Psoas muscle (tissue), 8 donors: Measurements from ENCODE around the gene METRN. TPM values are rescaled to one million over a fixed set of nuclear protein-coding genes. Genes with fewer than 3 reads are reported as not detected.

Experiments used
- ATAC-seq, 4 donors: fragments of 200-7000 bp; cut with Tn5 transposase; one replicate each; pipeline ENCODE4 v1.9.1; 2020; ENCODE audit warnings: moderate library complexity in 3 of 4, mild to moderate bottlenecking in 2 of 4
- DNase-seq, 2 donors: peaks; one replicate each; pipeline ENCODE4 v3.0.0-alpha.2; 2020
- H3K27ac ChIP-seq: fragments of 200-600 bp; one replicate; pipeline ENCODE4 v1.8.0; 2022
- H3K27me3 ChIP-seq, 3 donors: fragments of 200-600 bp in 1 of 3; one replicate each; pipeline versions ENCODE4 v1.6.1 to v1.8.0; 2013 to 2022; ENCODE audit warnings: low read length in 2 of 3, mild to moderate bottlenecking in 2 of 3, moderate library complexity in 1 of 3; ENCODE audit not compliant: insufficient read depth in 3 of 3
- H3K36me3 ChIP-seq, 2 donors: fragments of 200-600 bp in 1 of 2; one replicate each; pipeline versions ENCODE4 v1.6.1 to v1.8.0; 2013 to 2022; ENCODE audit warnings: low read depth in 1 of 2, mild to moderate bottlenecking in 1 of 2, moderate library complexity in 1 of 2; ENCODE audit not compliant: insufficient read depth in 1 of 2
- H3K4me1 ChIP-seq: fragments of 200-600 bp; one replicate; pipeline ENCODE4 v1.8.0; 2022
- H3K4me3 ChIP-seq: fragments of 200-600 bp; one replicate; pipeline ENCODE4 v1.8.0; 2022; ENCODE audit warnings: mild to moderate bottlenecking
- H3K9me3 ChIP-seq: fragments of 200-600 bp; one replicate; pipeline ENCODE4 v1.8.0; 2022
- WGBS, 3 donors: extraction: QIAGEN DNeasy Blood & Tissue Kit; methylation state at CpG; one replicate each; pipeline versions ENCODE4 v1.1.6 to v1.1.7; 2013; 5-methylcytosine and 5-hydroxymethylcytosine counted together
- intact Hi-C, 2 donors: fragments of 100-400 bp; cut with DNase I; formaldehyde crosslinking; loops; one replicate each; pipeline versions ENCODE4 v1.11.0 to v1.14.2; 2022
- polyA plus RNA-seq, 3 donors: library from polyadenylated mRNA; stranded (reverse); fragments of 200-250 nt; gene quantifications; one replicate each; pipeline ENCODE4 v1.2.3, GENCODE V29; 2013
- total RNA-seq, 4 donors: library from RNA; stranded (reverse); fragmentation: NEBNext Ultra II Directional in 2 of 4; extraction: Animal tissue kit (Norgen Biotek cat#: 25700) in 2 of 4; gene quantifications; one replicate each; pipeline versions ENCODE4 v1.2.1 to v1.2.4, GENCODE V29; 2021 to 2023
- TF ChIP-seq, protein P1 (sequence below): fragments of 200-600 bp; IDR thresholded peaks from one replicate; pipeline ENCODE4 v1.8.0; 2022; ENCODE audit warnings: antibody characterized with exemption
- donor health status: healthy with polysubstance abuse.
- donor health status: DM: no; HTN: no; CAD: no; lungs with moderate emphysema.
- donor health status: Bipolar disorder and iron deficiency.
- donor health status: healthy.
- donor health status: DM: yes; HTN: yes; CAD: no.
- donor health status: DM: no; HTN: no; CAD: no.
- donor health status: DM: no; HTN: no; CAD: no.
- donor health status: DM: yes; HTN: yes; CAD: no.

METRN gene
- total and polyA plus RNA-seq, 7 donors = 17.9 to 28.0 (median 22.8) TPM

DNA sequence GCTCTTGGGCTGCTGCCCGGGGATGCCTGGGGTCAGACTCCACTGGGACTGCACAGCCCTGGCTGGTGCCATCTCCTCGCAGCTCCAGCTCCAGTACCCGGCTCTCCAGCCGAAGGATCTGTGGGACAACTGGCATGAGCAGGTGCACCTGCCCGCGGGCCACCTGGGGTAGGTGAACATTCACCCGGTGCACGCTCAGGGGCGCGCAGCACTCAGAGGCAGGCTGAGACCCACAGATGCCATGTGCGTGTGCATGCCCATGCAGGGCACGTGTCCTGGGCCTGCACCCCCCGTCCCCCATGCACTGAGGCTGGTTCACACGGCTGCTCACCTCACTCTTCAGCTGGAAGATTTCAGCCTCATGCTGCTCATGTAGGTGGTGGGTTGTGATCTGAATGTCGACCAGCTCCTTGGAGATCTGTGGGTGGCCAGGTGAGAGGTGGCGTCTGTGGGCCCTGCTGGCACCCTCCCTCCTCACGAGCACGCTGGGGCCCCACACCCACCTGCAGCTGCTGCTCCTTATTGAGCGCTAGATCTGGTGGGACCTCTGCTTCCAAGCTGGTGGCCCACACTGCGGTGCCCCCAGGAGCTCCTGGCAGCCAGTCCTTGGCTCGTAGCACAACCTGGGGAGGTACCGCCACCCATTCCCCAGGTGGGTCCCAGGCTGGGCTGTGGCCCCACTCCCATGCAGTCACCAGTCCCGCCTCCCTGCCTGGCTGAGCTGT, 10.7 kb downstream of the METRN start:
- no peak overlapping the region for H3K4me3 ChIP-seq
- no peak overlapping the region for H3K27ac ChIP-seq
- H3K27me3 ChIP-seq = peaks cover 0 to 40% (median 19%) of the 10 kb centered on the region in 3 donors
- TF ChIP-seq, protein P1, sequence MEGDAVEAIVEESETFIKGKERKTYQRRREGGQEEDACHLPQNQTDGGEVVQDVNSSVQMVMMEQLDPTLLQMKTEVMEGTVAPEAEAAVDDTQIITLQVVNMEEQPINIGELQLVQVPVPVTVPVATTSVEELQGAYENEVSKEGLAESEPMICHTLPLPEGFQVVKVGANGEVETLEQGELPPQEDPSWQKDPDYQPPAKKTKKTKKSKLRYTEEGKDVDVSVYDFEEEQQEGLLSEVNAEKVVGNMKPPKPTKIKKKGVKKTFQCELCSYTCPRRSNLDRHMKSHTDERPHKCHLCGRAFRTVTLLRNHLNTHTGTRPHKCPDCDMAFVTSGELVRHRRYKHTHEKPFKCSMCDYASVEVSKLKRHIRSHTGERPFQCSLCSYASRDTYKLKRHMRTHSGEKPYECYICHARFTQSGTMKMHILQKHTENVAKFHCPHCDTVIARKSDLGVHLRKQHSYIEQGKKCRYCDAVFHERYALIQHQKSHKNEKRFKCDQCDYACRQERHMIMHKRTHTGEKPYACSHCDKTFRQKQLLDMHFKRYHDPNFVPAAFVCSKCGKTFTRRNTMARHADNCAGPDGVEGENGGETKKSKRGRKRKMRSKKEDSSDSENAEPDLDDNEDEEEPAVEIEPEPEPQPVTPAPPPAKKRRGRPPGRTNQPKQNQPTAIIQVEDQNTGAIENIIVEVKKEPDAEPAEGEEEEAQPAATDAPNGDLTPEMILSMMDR = no peak
- H3K9me3 ChIP-seq = no peaks in the 10 kb centered on the region
- H3K4me1 ChIP-seq = peaks cover 19% of the 10 kb centered on the region
- 50 to 56% (median 55%) methylated on average over 20 to 23 of the region's 23 CpGs for WGBS, 3 donors
- peaks cover 0 to 19% of the 10 kb centered on the region in 2 donors for H3K36me3 ChIP-seq
- DNase-seq (no peak), ATAC-seq (no peak)
- intact Hi-C loops = no loop called here

DNA sequence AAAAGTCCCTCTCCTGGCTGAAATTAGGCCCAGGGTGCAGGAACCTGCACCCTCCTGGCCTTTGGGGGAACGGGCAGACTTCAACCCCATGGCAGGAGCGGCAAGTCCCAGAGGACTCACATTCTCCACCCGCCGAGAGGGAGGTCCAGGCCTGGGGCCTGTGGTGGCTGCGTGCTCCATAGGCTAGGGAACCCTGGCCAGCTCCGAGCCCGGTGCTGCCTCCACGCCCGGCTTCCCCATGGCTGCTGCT, 11.2 kb downstream of the METRN start:
- 7 to 14% (median 11%) methylated on average over 7 to 9 of the region's 9 CpGs for WGBS, 3 donors
- Histone ChIP-seq H3K27ac (no peak overlapping the region), H3K4me3 (no peak overlapping the region), H3K27me3 (peaks cover 0 to 40% (median 19%) of the 10 kb centered on the region in 3 donors), H3K9me3 (no peaks in the 10 kb centered on the region), H3K4me1 (peaks cover 19% of the 10 kb centered on the region), H3K36me3 (peaks cover 0 to 24% of the 10 kb centered on the region in 2 donors)
- DNase-seq = no peak
- ATAC-seq = no peak
- intact Hi-C loops = no loop called here
- TF ChIP-seq, protein P1 = no peak

- Histone ChIP-seq H3K36me3 (peaks cover 0 to 29% of the 10 kb centered on the region in 2 donors), H3K4me3 (peak within 1 kb of the TSS; percentile 61), H3K9me3 (no peaks in the 10 kb centered on the region), H3K27ac (no peak within 1 kb of the TSS), H3K4me1 (peaks cover 15% of the 10 kb centered on the region), H3K27me3 (peaks cover 0 to 40% (median 19%) of the 10 kb centered on the region in 3 donors)
- DNase-seq = peak in 1 of 2 donors; percentile 62
- intact Hi-C loops = no loop called here
- TF ChIP-seq, protein P1 = no peak
- 1 to 3% (median 2%) methylated on average over 50 to 88 of the region's 88 CpGs for WGBS, 3 donors
- ATAC-seq = peak in 3 of 4 donors; percentile 16 to 33 (median 26)
Measured at GRCh38 chr16:726438-727290, 11.7 kb downstream of the METRN start, which contains the start of the genes CCDC78 and HAGHL. TSS of gene CCDC78 (minus strand) at chr16:726443. CDS start at chr16:726367, 76 bp downstream. TSS of gene HAGHL (plus strand) at chr16:727106. CDS start at chr16:727510, 404 bp downstream.

GRCh38 chr16:727291-727977, 12.5 kb downstream of the METRN start:
- Histone ChIP-seq H3K36me3 (peaks cover 0 to 32% of the 10 kb centered on the region in 2 donors), H3K27ac (no peak overlapping the region), H3K9me3 (no peaks in the 10 kb centered on the region), H3K27me3 (peaks cover 0 to 40% (median 19%) of the 10 kb centered on the region in 3 donors), H3K4me3 (peak overlapping the region; percentile 61), H3K4me1 (peaks cover 8% of the 10 kb centered on the region)
- ATAC-seq (peak in 1 of 4 donors; percentile 12), DNase-seq (no peak)
- intact Hi-C loops = no loop called here
- TF ChIP-seq, protein P1 = no peak
- WGBS, 3 donors = 1% methylated on average over 49 to 61 of the region's 61 CpGs
